ENCODE data around the gene ZNF778. TPM values are rescaled to one million over a fixed set of nuclear protein-coding genes. Genes with fewer than 3 reads are reported as not detected.

Gene ZNF778
- total RNA-seq, 2 donors from 2014 or later, result 12.9 to 30.2 TPM

DNA sequence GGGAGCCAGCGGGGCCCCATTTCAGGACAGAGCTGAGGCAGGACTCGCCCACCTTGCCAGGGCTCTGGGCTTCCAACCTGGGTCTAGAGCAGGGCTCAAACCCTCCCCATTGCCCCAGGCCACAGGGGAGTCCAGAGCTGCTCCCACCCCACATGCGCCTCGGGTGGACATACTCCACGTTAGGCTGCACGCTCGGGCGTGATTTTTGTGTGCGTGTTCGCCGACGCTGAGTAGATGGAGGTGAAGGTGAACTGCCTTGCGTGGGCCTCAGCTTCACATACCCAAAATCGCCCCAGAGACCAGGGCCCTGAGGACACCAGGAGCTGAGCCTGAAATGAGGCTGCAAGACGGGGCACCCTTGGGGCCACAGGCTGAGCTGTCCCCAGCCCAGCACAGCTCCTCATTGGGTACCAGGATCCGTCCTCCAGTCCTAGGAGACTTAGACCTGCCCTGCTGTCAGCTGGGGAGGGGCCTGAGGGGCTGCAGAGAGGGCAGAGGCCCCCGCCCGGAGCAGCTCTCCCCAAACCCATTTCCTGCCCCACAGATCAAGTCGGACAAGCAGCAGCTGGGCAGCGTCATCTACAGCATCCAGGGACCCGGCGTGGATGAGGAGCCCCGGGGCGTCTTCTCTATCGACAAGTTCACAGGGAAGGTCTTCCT is 37.7 kb upstream of the ZNF778 start:
- 82% methylated on average over 25 of the region's 25 CpGs for WGBS
- no peaks in the 10 kb centered on the region for H3K4me1 ChIP-seq (replicated peaks)
- H3K27me3 ChIP-seq (replicated peaks; ENCODE audit: insufficient read depth), result no peaks in the 10 kb centered on the region
- no peak for TF ChIP-seq POLR2A (IDR thresholded peaks at IDR 0.05)
- no peak for TF ChIP-seq POLR2AphosphoS5 (IDR thresholded peaks at IDR 0.05)
- TF ChIP-seq, protein P1, sequence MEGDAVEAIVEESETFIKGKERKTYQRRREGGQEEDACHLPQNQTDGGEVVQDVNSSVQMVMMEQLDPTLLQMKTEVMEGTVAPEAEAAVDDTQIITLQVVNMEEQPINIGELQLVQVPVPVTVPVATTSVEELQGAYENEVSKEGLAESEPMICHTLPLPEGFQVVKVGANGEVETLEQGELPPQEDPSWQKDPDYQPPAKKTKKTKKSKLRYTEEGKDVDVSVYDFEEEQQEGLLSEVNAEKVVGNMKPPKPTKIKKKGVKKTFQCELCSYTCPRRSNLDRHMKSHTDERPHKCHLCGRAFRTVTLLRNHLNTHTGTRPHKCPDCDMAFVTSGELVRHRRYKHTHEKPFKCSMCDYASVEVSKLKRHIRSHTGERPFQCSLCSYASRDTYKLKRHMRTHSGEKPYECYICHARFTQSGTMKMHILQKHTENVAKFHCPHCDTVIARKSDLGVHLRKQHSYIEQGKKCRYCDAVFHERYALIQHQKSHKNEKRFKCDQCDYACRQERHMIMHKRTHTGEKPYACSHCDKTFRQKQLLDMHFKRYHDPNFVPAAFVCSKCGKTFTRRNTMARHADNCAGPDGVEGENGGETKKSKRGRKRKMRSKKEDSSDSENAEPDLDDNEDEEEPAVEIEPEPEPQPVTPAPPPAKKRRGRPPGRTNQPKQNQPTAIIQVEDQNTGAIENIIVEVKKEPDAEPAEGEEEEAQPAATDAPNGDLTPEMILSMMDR (IDR thresholded peaks at IDR 0.05), result no peak
- intact Hi-C loops (cut with DNase I), result loop anchor here (10.0 kb wide), 1 partner anchor 445 kb away; no protein-coding TSS in a partner anchor
- no peak overlapping the region for H3K4me3 ChIP-seq
- no peaks in the 10 kb centered on the region for H3K36me3 ChIP-seq
- no peak overlapping the region for H3K27ac ChIP-seq
- DNase-seq (ENCODE audit: low spot score), result no peak
- no peaks in the 10 kb centered on the region for H3K9me3 ChIP-seq

- H3K4me3 ChIP-seq, result no peak overlapping the region
- H3K36me3 ChIP-seq, result no peaks in the 10 kb centered on the region
- intact Hi-C loops (cut with DNase I), result no loop called here
- DNase-seq (ENCODE audit: low spot score), result no peak
- H3K4me1 ChIP-seq (replicated peaks), result no peaks in the 10 kb centered on the region
- TF ChIP-seq POLR2A (IDR thresholded peaks at IDR 0.05) (no peak), POLR2AphosphoS5 (IDR thresholded peaks at IDR 0.05) (no peak)
- TF ChIP-seq, protein P1 (IDR thresholded peaks at IDR 0.05), result no peak
- no peaks in the 10 kb centered on the region for H3K9me3 ChIP-seq
- H3K27ac ChIP-seq, result no peak overlapping the region
- H3K27me3 ChIP-seq (replicated peaks; ENCODE audit: insufficient read depth), result no peaks in the 10 kb centered on the region
- 34% methylated on average over 13 of the region's 13 CpGs for WGBS
Measured at GRCh38 chr16:89183463-89183862, 34.0 kb upstream of the ZNF778 start.

DNA sequence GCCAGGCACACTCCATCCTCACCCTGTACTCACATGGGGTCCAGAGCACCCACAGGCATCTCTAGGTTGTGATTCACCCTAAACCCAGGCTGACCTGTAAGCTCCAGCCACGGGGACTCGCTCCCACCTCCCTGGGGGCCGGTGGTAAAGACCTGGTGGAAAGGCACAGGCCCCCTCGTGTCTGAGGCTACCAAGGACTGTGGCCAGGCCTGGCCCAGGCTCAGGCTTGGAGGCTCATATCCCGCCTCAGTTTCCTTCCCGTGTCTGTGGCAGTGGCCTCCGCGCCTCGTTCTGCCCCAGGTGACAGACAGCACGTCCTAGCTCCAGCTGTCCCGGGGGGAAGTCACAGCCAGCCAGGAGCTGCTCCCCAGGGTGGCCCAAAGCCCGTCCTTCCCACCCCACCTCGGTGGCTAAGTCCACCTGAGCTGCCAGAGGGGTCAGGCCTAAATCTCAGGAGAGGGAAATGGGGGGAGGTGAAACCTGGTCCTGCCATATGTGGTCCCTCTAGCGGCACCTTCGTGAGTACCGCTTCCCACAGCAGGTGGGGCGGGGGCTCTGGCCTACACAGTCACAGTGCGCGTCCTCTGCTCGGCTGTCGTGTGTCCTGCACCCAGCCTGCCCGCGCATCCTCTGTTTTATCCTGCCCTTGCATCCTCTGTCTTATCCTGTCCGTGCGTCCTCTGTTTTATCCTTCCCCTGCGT is 33.4 kb upstream of the ZNF778 start:
- TF ChIP-seq, protein P1 (IDR thresholded peaks at IDR 0.05), result no peak
- TF ChIP-seq POLR2A (IDR thresholded peaks at IDR 0.05) (no peak), POLR2AphosphoS5 (IDR thresholded peaks at IDR 0.05) (no peak)
- intact Hi-C loops (cut with DNase I), result no loop called here
- no peaks in the 10 kb centered on the region for H3K27me3 ChIP-seq (replicated peaks; ENCODE audit: insufficient read depth)
- no peaks in the 10 kb centered on the region for H3K36me3 ChIP-seq
- H3K27ac ChIP-seq, result no peak overlapping the region
- H3K4me1 ChIP-seq (replicated peaks), result no peaks in the 10 kb centered on the region
- no peaks in the 10 kb centered on the region for H3K9me3 ChIP-seq
- DNase-seq (ENCODE audit: low spot score), result no peak
- no peak overlapping the region for H3K4me3 ChIP-seq
- 70% methylated on average over 26 of the region's 26 CpGs for WGBS

DNA sequence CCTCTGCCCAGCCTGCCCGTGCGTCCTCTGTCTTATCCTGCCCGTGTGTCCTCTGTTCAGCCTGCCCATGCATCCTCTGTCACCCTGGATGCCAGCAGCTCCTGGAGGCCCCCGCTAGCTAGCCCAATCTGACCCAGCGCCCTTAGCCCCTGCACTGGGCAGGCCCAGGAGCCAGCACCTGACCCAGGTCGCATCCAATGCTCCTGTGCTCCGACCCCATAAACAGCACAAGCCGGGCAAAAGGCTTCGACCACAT is 32.9 kb upstream of the ZNF778 start:
- TF ChIP-seq, protein P1 (IDR thresholded peaks at IDR 0.05), result no peak
- TF ChIP-seq POLR2A (IDR thresholded peaks at IDR 0.05), result no peak
- TF ChIP-seq POLR2AphosphoS5 (IDR thresholded peaks at IDR 0.05), result no peak
- Histone ChIP-seq H3K4me3 (no peak overlapping the region), H3K36me3 (no peaks in the 10 kb centered on the region), H3K9me3 (no peaks in the 10 kb centered on the region), H3K27ac (no peak overlapping the region), H3K4me1 (replicated peaks) (no peaks in the 10 kb centered on the region), H3K27me3 (replicated peaks; ENCODE audit: insufficient read depth) (no peaks in the 10 kb centered on the region)
- DNase-seq (ENCODE audit: low spot score), result no peak
- 83% methylated on average over 9 of the region's 9 CpGs for WGBS
- intact Hi-C loops (cut with DNase I), result no loop called here
